Measurements from ENCODE around the gene NT5DC3. TPM values are rescaled to one million over a fixed set of nuclear protein-coding genes. Genes with fewer than 3 reads are reported as not detected.

Gene NT5DC3
- total RNA-seq, 2 donors from 2014 or later: 36.0 to 62.4 TPM

DNA sequence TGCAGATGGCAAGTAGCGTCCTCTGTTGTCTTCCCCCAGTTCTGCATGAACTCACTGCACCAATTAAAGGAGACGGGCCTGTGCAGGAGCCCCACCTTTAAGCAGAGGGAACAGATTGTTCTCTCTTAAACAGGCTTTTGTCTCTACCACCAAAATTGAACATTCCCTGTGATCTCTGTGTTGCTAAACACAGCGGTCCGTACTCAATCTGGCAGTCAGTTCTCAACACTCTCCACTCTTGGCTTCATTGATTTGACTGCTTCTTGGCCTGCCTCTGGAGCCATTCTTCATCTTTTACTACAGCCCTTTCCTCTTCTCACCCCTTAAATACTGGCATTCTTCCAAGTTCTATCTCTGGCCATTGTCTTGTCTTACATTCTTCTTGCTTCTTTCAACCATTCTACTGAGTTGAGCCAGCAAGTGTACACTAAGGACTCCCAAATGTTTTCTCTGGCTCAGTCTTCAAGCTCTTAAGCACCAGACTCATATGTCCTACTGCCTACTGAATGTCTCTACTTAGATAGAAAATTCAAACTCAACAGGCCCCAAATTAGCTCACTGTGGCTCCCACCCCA, 8.0 kb upstream of the NT5DC3 start:
- TF ChIP-seq CTCF (IDR thresholded peaks at IDR 0.05): no peak
- H3K27ac ChIP-seq: peak overlapping the region; percentile 33 to 42
- H3K4me1 ChIP-seq (ENCODE audit: control insufficient read depth in 1 of 2, low read depth in 2 of 2): peaks cover 14 to 47% of the 10 kb centered on the region in 2 donors
- ATAC-seq (ENCODE audit: insufficient number of reproducible peaks, low FRiP score, low read depth) (no peak), DNase-seq (ENCODE audit: low spot score) (no peak)
- H3K27me3 ChIP-seq (replicated peaks; ENCODE audit: insufficient read depth): no peaks in the 10 kb centered on the region
- no peaks in the 10 kb centered on the region for H3K36me3 ChIP-seq
- no peaks in the 10 kb centered on the region for H3K9me3 ChIP-seq
- no peak overlapping the region for H3K4me3 ChIP-seq

DNA sequence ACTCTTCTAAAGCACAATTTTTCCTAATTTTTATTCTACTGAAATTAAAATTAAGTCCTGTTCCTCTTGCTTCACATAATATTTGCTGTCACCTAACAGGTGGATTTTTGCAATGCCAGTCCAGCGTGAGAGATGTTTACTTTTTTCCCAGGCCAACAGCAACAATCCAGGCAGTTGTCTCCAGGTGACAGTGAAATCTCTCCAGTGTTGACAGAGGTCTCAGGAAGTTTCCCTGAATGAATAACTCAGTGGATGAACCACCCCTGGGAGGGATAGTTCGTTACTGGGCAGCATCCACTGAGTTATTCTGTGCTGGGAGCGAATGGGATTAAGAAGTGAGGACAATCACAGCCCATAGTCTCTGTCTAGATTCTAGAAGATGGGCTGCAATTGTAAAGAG, 7.1 kb upstream of the NT5DC3 start:
- H3K27ac ChIP-seq: peak overlapping the region; percentile 20 to 42
- H3K4me3 ChIP-seq: no peak overlapping the region
- no peak for TF ChIP-seq CTCF (IDR thresholded peaks at IDR 0.05)
- ATAC-seq (ENCODE audit: insufficient number of reproducible peaks, low FRiP score, low read depth): no peak
- no peak for DNase-seq (ENCODE audit: low spot score)
- H3K4me1 ChIP-seq (ENCODE audit: control insufficient read depth in 1 of 2, low read depth in 2 of 2): peaks cover 14 to 47% of the 10 kb centered on the region in 2 donors
- no peaks in the 10 kb centered on the region for H3K36me3 ChIP-seq
- no peaks in the 10 kb centered on the region for H3K27me3 ChIP-seq (replicated peaks; ENCODE audit: insufficient read depth)
- H3K9me3 ChIP-seq: no peaks in the 10 kb centered on the region

GRCh38 chr12:103846415-103846814, 5.4 kb upstream of the NT5DC3 start:
- ATAC-seq (ENCODE audit: insufficient number of reproducible peaks, low FRiP score, low read depth) (no peak), DNase-seq (ENCODE audit: low spot score) (no peak)
- no peak for TF ChIP-seq CTCF (IDR thresholded peaks at IDR 0.05)
- Histone ChIP-seq H3K27ac (no peak overlapping the region), H3K4me1 (ENCODE audit: control insufficient read depth in 1 of 2, low read depth in 2 of 2) (peaks cover 10 to 40% of the 10 kb centered on the region in 2 donors), H3K9me3 (no peaks in the 10 kb centered on the region), H3K27me3 (replicated peaks; ENCODE audit: insufficient read depth) (no peaks in the 10 kb centered on the region), H3K36me3 (no peaks in the 10 kb centered on the region), H3K4me3 (no peak overlapping the region)

DNA sequence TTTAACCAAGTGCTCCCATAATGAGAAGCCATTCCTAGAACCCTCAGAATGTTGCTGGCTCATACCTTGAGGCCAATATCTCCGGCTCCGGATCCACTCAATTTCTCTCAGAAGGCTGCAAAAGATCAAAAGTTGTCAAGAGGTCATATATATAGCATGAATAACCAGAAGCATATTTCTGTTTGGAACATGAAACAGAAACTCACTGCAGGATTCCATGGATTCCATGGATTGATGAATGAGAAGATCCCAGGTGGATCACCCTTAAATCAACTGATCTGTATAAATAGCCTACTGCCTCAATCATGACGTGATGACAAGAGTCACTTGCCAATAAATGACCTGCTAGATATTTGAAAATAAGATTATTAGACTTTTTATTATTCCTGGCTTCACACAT, 3.3 kb upstream of the NT5DC3 start:
- Histone ChIP-seq H3K4me1 (ENCODE audit: control insufficient read depth in 1 of 2, low read depth in 2 of 2) (peaks cover 0 to 20% of the 10 kb centered on the region in 2 donors), H3K27ac (no peak overlapping the region), H3K27me3 (replicated peaks; ENCODE audit: insufficient read depth) (no peaks in the 10 kb centered on the region), H3K9me3 (no peaks in the 10 kb centered on the region), H3K36me3 (no peaks in the 10 kb centered on the region), H3K4me3 (no peak overlapping the region)
- no peak for DNase-seq (ENCODE audit: low spot score)
- TF ChIP-seq CTCF (IDR thresholded peaks at IDR 0.05): no peak
- ATAC-seq (ENCODE audit: insufficient number of reproducible peaks, low FRiP score, low read depth): no peak

DNA sequence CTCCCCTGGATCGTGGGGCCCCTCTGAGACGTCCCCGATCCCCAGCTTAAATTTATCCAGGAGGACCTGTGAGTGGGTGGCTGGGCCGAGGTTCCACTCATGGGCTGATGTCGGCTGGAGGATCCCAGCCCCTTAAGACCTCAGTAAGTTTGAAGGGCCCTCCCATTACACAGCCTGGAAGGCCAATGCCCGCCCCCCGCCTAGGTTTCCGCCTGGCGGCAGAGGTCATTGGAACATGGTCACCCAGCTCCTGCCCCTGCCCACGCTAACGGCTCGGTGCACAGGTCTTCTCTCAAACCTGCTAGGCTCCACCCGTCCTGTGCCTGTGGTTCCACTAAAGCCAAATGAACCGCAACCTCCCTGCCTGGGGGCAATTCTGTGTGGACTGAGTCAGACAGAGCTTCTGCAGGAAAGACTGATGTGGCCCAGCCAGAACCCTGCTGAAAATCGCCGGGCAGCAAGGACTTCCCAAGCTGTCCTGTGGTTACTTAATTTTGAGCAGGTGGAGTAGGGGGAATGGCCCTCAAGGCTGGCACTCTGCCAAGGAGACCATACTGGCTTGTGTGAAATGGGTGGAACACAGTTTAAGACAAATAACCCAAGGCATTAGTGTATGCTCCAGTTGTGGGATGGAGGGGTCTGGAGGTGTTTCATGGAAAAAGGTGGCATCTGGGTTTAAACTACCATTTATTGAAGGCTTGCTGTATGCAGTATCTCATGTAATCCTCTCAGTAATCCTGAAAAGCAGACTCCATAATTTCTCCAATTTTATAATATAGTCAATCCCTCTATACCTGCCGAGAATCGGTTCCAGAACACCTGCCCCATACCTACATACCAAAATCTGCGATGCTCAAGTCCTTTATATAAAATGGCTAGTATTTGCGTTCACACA, 903 bp upstream of the NT5DC3 start:
- peaks cover 5 to 21% of the 10 kb centered on the region in 2 donors for H3K4me1 ChIP-seq (ENCODE audit: control insufficient read depth in 1 of 2, low read depth in 2 of 2)
- TF ChIP-seq CTCF (IDR thresholded peaks at IDR 0.05): no peak

More for the DNA sequence above, 903 bp upstream of the NT5DC3 start:
- no peaks in the 10 kb centered on the region for H3K9me3 ChIP-seq
- peak overlapping the region; percentile 99 for H3K4me3 ChIP-seq
- ATAC-seq (ENCODE audit: insufficient number of reproducible peaks, low FRiP score, low read depth) (no peak), DNase-seq (ENCODE audit: low spot score) (peak; percentile 11)
- H3K27me3 ChIP-seq (replicated peaks; ENCODE audit: insufficient read depth): no peaks in the 10 kb centered on the region
- H3K27ac ChIP-seq: peak overlapping the region; percentile 82 to 88
- H3K36me3 ChIP-seq: no peaks in the 10 kb centered on the region
